Stimulated activated naive B cell treated with anti-CD40 and anti-IgM and Interleukin-4, amounts not matched to agents 10 μg/mL and 1 μg/mL and 100 μg/mL, for 72 hours (primary cell): ENCODE measurements around the gene PITRM1.

Source experiments
- ATAC-seq, 2 donors: fragments of 150-1000 bp; cut with Tn5 transposase; replicated peaks; 2 replicates each; pipeline ENCODE4 v1.10.0; 2021; ENCODE audit warnings: moderate library complexity in 1 of 2
- DNase-seq: peaks from one replicate; pipeline ENCODE4 v3.0.0; 2021
- H3K27ac Mint-ChIP-seq: one replicate; pipeline ENCODE4 v1.8.0; 2022; ENCODE audit warnings: mild to moderate bottlenecking, mixed read lengths
- H3K27me3 Mint-ChIP-seq, 2 donors: one replicate each; pipeline ENCODE4 v1.8.0; 2022; ENCODE audit warnings: mixed read lengths in 2 of 2
- H3K36me3 Mint-ChIP-seq, 2 donors: one replicate each; pipeline ENCODE4 v1.8.0; 2022; ENCODE audit warnings: mixed read lengths in 2 of 2, mild to moderate bottlenecking in 1 of 2
- H3K4me1 Mint-ChIP-seq, 2 donors: one replicate each; pipeline ENCODE4 v1.8.0; 2022; ENCODE audit warnings: mixed read lengths in 2 of 2, mild to moderate bottlenecking in 1 of 2
- H3K4me3 Mint-ChIP-seq, 2 donors: one replicate each; pipeline ENCODE4 v1.8.0; 2022; ENCODE audit warnings: mild to moderate bottlenecking in 2 of 2, mixed read lengths in 2 of 2, moderate library complexity in 1 of 2
- H3K9me3 Mint-ChIP-seq, 2 donors: one replicate each; pipeline ENCODE4 v1.8.0; 2022; ENCODE audit warnings: mixed read lengths in 2 of 2, mild to moderate bottlenecking in 1 of 2

PITRM1 gene

DNA sequence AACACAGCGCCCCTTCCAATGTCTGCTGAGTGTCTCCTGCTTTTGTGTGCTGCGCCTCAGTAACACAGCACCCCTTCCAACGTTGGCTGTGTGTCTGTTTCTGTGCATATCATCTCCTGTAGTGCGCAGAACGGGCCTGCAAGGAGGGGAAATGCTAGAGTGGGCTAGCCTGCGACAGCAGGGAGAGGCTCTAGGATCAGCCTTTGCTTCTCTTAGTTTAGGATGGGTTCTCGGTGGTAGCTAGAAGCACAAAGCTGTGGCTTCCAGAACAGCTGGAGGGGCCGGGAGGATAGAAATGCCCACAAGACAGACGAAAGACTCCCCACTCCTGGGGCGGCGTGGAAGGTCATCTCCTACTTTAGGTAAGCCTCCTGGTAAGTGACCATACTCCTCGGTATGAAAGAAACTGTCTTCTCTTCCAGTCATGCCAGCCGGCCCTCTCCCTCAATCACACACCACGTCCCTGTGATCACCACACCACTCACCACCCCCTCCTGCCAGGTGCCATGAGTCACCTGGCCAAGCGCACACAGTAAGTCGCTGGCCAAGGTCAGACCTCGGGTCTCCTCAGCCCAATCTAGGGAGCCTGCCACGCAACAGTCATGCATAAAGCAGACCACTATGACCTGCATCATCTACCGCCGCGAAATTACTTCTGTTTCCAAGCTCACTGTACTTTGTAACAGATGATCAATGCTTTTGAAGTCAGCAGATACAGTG is 4.8 kb downstream of the PITRM1 start:
- no peak overlapping the region for H3K4me3 Mint-ChIP-seq
- H3K27ac Mint-ChIP-seq, result no peak overlapping the region
- no peak for ATAC-seq
- no peak for DNase-seq
- H3K36me3 Mint-ChIP-seq, result peaks cover 39 to 56% of the 10 kb centered on the region in 2 donors
- peaks cover 2 to 4% of the 10 kb centered on the region in 2 donors for H3K9me3 Mint-ChIP-seq
- H3K27me3 Mint-ChIP-seq, result no peaks in the 10 kb centered on the region
- peaks cover 5 to 17% of the 10 kb centered on the region in 2 donors for H3K4me1 Mint-ChIP-seq

GRCh38 chr10:3166496-3167290 is 5.9 kb downstream of the PITRM1 start:
- no peak overlapping the region for H3K4me3 Mint-ChIP-seq
- peaks cover 46 to 63% of the 10 kb centered on the region in 2 donors for H3K36me3 Mint-ChIP-seq
- H3K9me3 Mint-ChIP-seq, result peaks cover 2 to 4% of the 10 kb centered on the region in 2 donors
- ATAC-seq (no peak), DNase-seq (no peak)
- H3K27me3 Mint-ChIP-seq, result no peaks in the 10 kb centered on the region
- H3K4me1 Mint-ChIP-seq, result peaks cover 5 to 16% of the 10 kb centered on the region in 2 donors
- H3K27ac Mint-ChIP-seq, result no peak overlapping the region

- ATAC-seq (no peak), DNase-seq (no peak)
- Mint-ChIP-seq H3K9me3 (peaks cover 2 to 4% of the 10 kb centered on the region in 2 donors), H3K27me3 (no peaks in the 10 kb centered on the region), H3K36me3 (peaks cover 53 to 73% of the 10 kb centered on the region in 2 donors), H3K4me3 (no peak overlapping the region), H3K27ac (no peak overlapping the region), H3K4me1 (peaks cover 5 to 11% of the 10 kb centered on the region in 2 donors)
These were observed 7.4 kb downstream of the PITRM1 start for GRCh38 chr10:3165196-3165595.

DNA sequence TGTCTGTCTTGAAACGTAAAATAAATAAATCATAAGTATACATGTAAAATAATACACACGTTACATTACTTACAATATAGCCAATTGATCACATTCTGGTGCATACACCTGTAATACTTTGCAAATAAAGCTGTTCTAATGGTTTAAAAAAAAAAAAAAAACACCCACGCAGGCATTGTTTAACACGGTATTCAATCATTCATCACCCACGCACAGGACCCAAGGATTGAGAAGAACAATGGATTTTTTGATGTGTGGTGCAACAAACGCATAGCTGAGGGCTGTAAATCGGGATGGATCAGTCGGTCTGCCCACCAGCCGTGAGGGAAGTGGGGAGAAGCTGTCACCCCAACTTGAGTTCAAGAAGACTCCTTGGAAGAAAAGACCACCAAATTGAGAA is 8.7 kb downstream of the PITRM1 start:
- Mint-ChIP-seq H3K36me3 (peaks cover 54 to 78% of the 10 kb centered on the region in 2 donors), H3K27ac (no peak overlapping the region), H3K27me3 (no peaks in the 10 kb centered on the region), H3K9me3 (no peaks in the 10 kb centered on the region), H3K4me1 (peaks cover 2 to 4% of the 10 kb centered on the region in 2 donors), H3K4me3 (no peak overlapping the region)
- DNase-seq, result no peak
- no peak for ATAC-seq

DNA sequence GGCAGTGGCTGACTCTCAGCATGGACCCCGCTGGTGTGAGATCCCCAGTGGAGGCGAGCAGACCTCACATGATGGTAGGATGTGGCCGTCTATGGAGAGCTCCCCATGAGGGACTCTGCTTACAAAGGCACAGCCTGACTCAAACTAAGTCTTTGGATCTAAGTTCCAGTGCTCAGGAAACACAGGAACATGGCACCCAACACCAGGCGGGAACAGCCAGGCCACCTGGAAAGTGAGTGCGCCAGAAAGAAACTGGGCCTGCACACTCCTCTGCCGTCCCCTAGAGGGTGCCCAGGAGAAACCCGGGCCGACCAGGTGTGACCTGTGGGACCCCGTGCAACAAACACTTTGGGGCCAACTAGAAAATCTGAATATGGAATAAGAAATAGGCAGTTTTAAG is 10.0 kb downstream of the PITRM1 start:
- DNase-seq (no peak), ATAC-seq (no peak)
- Mint-ChIP-seq H3K27me3 (no peaks in the 10 kb centered on the region), H3K36me3 (peaks cover 53 to 78% of the 10 kb centered on the region in 2 donors), H3K4me3 (no peak overlapping the region), H3K4me1 (peaks cover 0 to 2% of the 10 kb centered on the region in 2 donors), H3K27ac (no peak overlapping the region), H3K9me3 (no peaks in the 10 kb centered on the region)

- Mint-ChIP-seq H3K27ac (no peak overlapping the region), H3K9me3 (peaks cover 0 to 5% of the 10 kb centered on the region in 2 donors), H3K27me3 (no peaks in the 10 kb centered on the region), H3K4me3 (no peak overlapping the region), H3K36me3 (peaks cover 62 to 72% of the 10 kb centered on the region in 2 donors), H3K4me1 (peaks cover 0 to 4% of the 10 kb centered on the region in 2 donors)
- ATAC-seq (no peak), DNase-seq (no peak)
These were observed 13.4 kb downstream of the PITRM1 start for GRCh38 chr10:3159152-3159551.

GRCh38 chr10:3154666-3155065 is 17.9 kb downstream of the PITRM1 start:
- DNase-seq, result no peak
- H3K27me3 Mint-ChIP-seq, result no peaks in the 10 kb centered on the region
- H3K4me3 Mint-ChIP-seq, result no peak overlapping the region

GRCh38 chr10:3152566-3152935 is 20.0 kb downstream of the PITRM1 start:
- Mint-ChIP-seq H3K27ac (peak overlapping the region; percentile 21), H3K4me3 (no peak overlapping the region), H3K9me3 (peaks cover 0 to 5% of the 10 kb centered on the region in 2 donors), H3K4me1 (peaks cover 2% of the 10 kb centered on the region in 2 donors), H3K36me3 (peaks cover 57 to 77% of the 10 kb centered on the region in 2 donors), H3K27me3 (no peaks in the 10 kb centered on the region)
- no peak for DNase-seq
- no peak for ATAC-seq

More at GRCh38 chr10:3154666-3155065, 17.9 kb downstream of the PITRM1 start:
- H3K27ac Mint-ChIP-seq, result no peak overlapping the region
- H3K4me1 Mint-ChIP-seq, result peaks cover 2 to 4% of the 10 kb centered on the region in 2 donors
- peaks cover 63 to 78% of the 10 kb centered on the region in 2 donors for H3K36me3 Mint-ChIP-seq
- H3K9me3 Mint-ChIP-seq, result peaks cover 0 to 5% of the 10 kb centered on the region in 2 donors
- no peak for ATAC-seq

- H3K27me3 Mint-ChIP-seq, result no peaks in the 10 kb centered on the region
- DNase-seq (no peak), ATAC-seq (no peak)
- peaks cover 0 to 5% of the 10 kb centered on the region in 2 donors for H3K9me3 Mint-ChIP-seq
- peaks cover 0 to 2% of the 10 kb centered on the region in 2 donors for H3K4me1 Mint-ChIP-seq
- no peak overlapping the region for H3K4me3 Mint-ChIP-seq
- H3K27ac Mint-ChIP-seq, result peak overlapping the region; percentile 21
- peaks cover 59 to 79% of the 10 kb centered on the region in 2 donors for H3K36me3 Mint-ChIP-seq
These were observed 20.6 kb downstream of the PITRM1 start for GRCh38 chr10:3151889-3152565.

- Mint-ChIP-seq H3K27me3 (no peaks in the 10 kb centered on the region), H3K4me1 (peaks cover 0 to 2% of the 10 kb centered on the region in 2 donors), H3K27ac (no peak overlapping the region), H3K4me3 (no peak overlapping the region), H3K36me3 (peaks cover 54 to 75% of the 10 kb centered on the region in 2 donors), H3K9me3 (peaks cover 0 to 5% of the 10 kb centered on the region in 2 donors)
- no peak for DNase-seq
- ATAC-seq, result no peak
These were observed 21.6 kb downstream of the PITRM1 start for GRCh38 chr10:3150961-3151360.

- ATAC-seq (no peak), DNase-seq (no peak)
- Mint-ChIP-seq H3K36me3 (peaks cover 51 to 74% of the 10 kb centered on the region in 2 donors), H3K4me1 (peaks cover 0 to 2% of the 10 kb centered on the region in 2 donors), H3K9me3 (peaks cover 0 to 5% of the 10 kb centered on the region in 2 donors), H3K27me3 (no peaks in the 10 kb centered on the region), H3K4me3 (no peak overlapping the region), H3K27ac (peak overlapping the region; percentile 11)
These were observed 22.2 kb downstream of the PITRM1 start for GRCh38 chr10:3150366-3150765.

DNA sequence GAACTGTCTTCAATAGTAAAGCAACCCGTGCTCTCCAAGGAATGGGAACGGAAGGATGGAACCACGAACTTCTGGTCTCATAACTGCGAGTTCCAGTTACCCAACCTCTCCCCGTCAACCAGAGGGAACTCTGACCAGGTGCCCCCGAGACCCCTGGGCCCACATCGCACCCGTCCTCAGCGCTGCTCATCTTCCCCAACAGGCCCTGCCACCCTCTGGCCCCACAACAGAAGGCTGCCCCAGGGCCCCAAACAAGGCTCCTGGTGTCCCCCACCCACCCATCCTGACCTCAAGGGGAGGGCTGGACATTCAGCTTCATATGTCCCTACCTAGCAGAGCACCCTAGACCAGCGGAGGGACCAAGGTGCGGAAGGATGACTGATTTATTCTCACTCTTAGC is 22.7 kb downstream of the PITRM1 start:
- Mint-ChIP-seq H3K27me3 (no peaks in the 10 kb centered on the region), H3K36me3 (peaks cover 51 to 74% of the 10 kb centered on the region in 2 donors), H3K4me1 (peaks cover 0 to 2% of the 10 kb centered on the region in 2 donors), H3K9me3 (peaks cover 0 to 4% of the 10 kb centered on the region in 2 donors), H3K4me3 (no peak overlapping the region), H3K27ac (peak overlapping the region; percentile 11)
- no peak for DNase-seq
- no peak for ATAC-seq

- H3K36me3 Mint-ChIP-seq, result peaks cover 47 to 75% of the 10 kb centered on the region in 2 donors
- DNase-seq (no peak), ATAC-seq (no peak)
- H3K4me1 Mint-ChIP-seq, result peaks cover 0 to 2% of the 10 kb centered on the region in 2 donors
- no peak overlapping the region for H3K4me3 Mint-ChIP-seq
- H3K27me3 Mint-ChIP-seq, result no peaks in the 10 kb centered on the region
- no peaks in the 10 kb centered on the region for H3K9me3 Mint-ChIP-seq
- H3K27ac Mint-ChIP-seq, result no peak overlapping the region
These were observed 23.6 kb downstream of the PITRM1 start for GRCh38 chr10:3148994-3149393.

DNA sequence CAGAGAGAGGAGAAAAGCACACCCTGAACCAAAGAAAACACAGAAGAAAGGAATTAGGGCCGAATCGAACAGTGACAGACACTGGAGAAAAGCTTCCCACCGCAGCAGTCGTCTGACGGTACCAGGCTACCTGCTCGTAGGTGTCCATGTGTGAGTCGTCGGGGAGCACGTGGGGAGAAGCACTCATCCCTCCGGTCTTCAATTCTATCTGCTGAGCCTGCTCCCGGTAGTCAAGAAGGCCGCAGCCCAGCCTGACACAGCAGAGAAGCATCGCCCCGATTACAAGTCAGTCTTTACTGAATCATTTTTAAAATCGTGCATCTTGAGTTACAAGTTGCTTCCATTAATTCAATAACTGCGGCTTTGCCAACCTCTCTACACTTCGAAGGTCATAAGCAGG is 24.5 kb downstream of the PITRM1 start:
- ATAC-seq, result no peak
- H3K36me3 Mint-ChIP-seq, result peaks cover 45 to 75% of the 10 kb centered on the region in 2 donors
- H3K4me3 Mint-ChIP-seq, result no peak overlapping the region
- no peaks in the 10 kb centered on the region for H3K9me3 Mint-ChIP-seq
- no peak overlapping the region for H3K27ac Mint-ChIP-seq
- peaks cover 0 to 2% of the 10 kb centered on the region in 2 donors for H3K4me1 Mint-ChIP-seq
- no peak for DNase-seq
- no peaks in the 10 kb centered on the region for H3K27me3 Mint-ChIP-seq
